Renal cortex interstitium (tissue), 11 donors: ENCODE results near the gene USP4. TPM values are rescaled to one million over a fixed set of nuclear protein-coding genes. Genes with fewer than 3 reads are reported as not detected.
A peak's percentile ranks its signal among the peaks of the same experiment; 100 is the strongest.

ENCODE experiments used
- DNase-seq, 11 donors: peaks; one replicate each; pipeline ENCODE4 v3.0.0-alpha.2; 2013; ENCODE audit warnings: low read depth in 9 of 11, low spot score in 4 of 11; ENCODE audit errors: extremely low read depth in 1 of 11
- polyA plus RNA-seq, 3 donors: library from polyadenylated mRNA; unstranded; fragments of 120-200 nt; gene quantifications; one replicate each; pipeline ENCODE4 v1.2.1, GENCODE V29; 2013; ENCODE audit not compliant: insufficient read length in 3 of 3

Gene USP4
- polyA plus RNA-seq, 3 donors, result 61.2 to 77.5 (median 66.5) TPM

DNA sequence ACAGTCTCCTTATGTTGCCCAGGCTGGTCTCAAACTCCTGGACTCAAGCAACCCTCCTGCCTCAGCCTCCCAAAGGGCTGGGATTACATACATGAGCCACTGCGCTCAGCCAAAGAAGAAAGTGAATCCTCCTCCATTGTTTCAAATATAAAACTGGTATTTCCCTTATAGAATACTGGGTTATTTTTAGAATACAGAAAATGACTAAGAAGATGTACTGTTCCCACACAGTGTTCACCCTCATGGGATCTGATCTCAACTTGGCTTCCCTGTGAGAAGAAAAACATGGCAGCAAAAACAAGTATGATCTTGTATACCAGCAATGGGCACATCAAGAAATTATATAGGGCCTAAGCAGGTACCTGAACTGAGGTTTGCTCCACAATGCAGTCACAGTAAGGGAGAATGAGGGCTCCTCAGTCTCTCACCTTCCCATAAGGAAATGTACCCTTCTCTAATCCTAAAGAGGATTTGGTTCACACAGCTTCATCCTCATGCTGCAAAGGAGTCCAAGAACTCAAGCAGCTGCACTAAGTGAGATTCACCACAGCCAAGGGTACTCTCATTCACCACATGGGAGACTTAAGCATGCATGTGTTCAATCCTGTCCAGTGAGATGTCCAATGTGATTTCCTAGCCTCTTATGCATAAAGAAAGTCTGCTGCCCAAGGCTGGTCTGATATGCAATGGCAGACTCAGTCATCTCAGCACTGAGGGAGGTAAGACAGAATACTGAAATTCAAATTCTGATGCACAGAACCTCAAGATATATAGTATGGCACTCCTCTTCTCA is 25.8 kb downstream of the USP4 start:
- no peak for DNase-seq

DNA sequence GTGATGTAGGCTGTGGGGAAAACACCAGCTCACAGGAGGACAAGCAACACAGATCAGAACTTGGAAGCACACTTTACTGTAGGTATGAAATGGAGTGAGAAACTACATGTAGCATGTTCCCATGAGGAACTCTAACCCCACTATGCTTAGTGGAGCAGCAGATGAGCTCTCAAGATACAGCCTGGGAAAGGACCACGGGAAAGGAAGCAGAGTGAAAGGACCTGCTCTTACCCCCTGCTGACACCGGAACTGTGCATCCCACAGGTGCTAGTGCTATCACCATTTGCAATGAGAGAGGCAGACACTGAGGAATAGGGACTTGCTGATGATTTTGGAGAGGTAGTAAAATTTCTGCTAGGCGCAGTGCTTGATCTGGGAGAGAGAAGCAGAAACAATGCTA is 28.6 kb downstream of the USP4 start:
- no peak for DNase-seq

DNA sequence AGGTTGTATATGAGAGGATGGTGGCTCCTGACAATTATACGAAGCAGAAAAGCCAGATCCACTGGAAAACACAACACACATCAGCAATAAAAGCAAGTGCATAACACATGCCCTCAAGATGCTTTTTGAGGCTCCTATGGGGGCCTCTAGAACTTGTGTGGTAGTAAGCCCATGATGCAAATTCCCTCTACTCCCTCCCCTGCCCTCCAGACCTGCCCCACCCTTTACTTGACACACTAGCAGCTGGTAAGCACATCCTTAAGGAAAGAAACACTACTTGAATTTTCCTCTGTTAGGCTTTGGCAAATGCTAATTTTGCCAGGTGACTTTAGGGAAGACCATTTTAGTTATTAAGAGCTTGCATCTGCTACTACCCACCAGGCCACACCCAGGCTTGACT is 29.2 kb downstream of the USP4 start:
- DNase-seq, result no peak

DNA sequence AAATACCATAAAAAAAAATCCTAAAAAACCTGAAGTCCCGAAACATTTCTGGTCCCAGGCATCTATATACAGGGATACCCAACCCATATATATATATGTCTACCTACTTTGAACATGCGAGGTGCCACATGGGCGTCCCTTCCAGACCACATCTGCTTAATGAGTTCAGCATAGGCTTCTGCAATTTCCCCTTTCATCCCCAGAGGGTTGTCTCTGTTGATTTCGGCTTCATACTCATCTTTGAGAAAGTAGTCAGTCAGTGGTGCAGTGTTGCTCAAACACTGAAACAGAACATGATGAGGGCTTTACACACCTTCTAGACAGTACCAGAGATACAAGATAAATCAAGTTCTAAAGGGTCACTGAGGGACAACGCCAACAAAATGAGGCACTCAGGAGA is 34.2 kb downstream of the USP4 start:
- DNase-seq, result no peak

DNA sequence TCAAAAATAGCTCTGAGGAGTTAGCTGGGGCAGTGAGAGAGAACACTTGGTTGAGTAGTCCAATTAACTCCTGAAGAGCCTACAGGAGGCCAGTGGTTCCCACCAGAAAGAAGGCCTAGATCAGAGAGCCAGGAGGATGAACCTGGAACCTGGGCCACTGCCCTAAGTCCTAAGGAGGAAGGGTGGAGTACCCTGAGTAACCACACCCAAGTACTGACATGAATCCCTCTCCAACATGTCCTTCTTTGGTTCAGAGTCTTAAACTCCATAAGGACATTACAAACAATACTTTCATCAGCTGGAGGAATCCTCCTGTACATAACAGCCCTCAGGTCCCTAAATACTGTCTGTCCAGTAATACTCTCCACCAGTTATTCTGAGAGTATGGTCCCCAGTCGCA is 37.2 kb downstream of the USP4 start:
- no peak for DNase-seq

DNA sequence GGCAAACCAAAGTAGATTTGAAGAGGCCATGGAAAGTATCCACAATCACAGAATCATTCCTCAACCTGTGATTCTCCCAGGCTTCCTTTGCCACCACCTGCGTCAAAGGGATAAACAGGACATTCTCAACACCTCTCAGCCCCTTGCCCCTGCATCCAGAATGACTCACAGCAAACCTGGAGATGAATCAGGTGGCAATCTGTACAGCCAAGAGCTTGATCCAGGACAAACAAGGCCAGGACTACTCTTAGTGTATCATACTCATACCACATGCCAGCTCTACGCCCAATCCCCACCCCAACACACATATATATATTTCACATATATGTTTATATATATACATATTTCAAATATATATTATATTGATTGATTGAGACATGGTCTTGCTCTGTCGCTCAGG is 39.3 kb downstream of the USP4 start:
- no peak for DNase-seq

DNA sequence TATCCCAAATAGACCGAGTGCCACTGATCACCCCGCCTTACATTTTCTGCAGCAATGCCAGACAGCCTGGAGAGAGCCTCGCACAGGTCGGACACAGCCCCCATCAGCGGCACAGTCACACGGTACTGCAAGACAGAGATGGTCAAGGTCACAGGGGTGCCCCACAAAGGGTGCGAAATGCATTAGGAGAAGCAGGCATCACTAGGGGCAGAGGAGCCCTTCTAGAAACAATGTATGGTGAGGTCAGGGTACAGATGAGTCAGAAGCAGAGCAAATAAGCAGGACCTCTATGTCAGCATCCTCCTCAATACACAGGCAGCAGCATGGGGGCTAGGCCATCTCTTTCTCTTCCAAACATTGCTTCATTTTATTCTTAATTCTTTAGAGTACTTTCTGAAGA is 41.3 kb downstream of the USP4 start:
- DNase-seq, result no peak

DNA sequence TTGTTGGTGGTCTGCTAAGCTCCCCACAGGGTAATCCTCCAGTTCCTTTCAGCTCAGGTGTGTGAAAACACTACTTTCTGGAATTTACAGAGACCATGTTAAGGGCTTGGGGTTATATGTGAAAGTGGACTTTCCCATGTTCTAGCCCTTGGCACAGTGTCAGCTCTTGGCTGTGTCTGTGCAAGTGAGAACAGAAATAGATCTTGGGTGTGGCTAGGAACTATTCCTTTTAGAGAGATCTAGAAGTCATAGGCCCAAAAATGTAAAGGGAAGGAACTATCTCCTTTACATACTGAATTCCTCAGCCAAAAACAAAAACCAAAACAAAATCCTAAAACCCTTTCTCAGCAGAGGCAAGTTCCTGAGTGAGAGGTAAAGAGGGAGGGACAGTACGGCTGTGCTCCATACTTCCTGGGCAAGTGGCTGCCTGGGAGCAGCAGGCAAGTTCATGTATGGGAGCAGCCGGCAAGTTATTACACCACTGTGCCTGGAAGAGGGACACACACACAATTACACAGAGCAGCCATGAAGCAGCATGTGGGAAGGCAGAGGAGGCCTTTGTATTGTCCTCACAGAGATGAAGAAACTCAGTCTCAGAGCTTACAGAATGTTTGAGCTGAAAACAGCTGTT is 43.0 kb downstream of the USP4 start:
- DNase-seq, result no peak

DNA sequence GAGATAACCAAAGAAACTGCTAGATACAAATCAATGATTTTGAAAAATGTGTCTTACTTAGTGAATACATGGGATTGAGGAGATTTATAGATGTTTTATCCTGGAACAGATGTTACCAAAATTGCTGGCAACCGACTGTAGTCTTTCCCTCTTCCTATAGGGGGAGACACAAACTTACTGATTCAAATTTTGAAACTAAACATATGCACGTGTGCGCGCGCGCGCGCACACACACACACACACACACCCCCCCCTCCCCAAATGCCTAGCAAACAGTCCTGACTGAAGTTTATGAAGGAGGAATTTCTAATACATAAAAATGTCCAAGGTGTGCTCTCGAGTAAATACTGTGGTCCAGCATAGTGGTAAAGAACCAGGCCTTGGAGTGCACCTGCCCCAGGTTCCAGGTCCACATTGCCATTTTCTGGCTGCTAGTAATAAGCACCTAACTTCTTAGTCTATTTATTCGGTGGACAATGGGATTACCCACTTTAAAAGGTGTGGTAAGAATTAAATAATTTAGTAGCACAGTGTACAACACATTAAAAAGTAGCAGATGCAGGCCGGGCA is 44.3 kb downstream of the USP4 start:
- DNase-seq, result peak in 1 of 11 donors; percentile 14

DNA sequence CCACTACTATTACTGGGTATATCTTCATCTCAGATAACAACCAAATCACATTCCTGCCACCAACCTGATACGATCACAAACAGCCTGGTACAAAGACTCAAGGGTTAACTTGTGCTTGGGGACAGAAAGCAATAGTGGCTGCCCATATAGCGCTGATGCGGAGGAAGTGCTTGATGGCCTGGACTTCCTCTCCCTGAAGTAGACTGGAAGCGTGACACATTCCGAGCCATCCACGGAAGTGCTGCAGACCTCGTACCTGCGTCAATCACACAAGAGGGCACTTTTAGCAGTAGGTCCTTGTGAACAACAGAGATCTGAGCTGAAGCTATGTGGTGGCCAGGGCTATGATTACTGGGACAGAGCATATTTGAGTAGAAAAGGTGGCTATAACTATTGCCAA is 45.5 kb downstream of the USP4 start:
- no peak for DNase-seq

DNA sequence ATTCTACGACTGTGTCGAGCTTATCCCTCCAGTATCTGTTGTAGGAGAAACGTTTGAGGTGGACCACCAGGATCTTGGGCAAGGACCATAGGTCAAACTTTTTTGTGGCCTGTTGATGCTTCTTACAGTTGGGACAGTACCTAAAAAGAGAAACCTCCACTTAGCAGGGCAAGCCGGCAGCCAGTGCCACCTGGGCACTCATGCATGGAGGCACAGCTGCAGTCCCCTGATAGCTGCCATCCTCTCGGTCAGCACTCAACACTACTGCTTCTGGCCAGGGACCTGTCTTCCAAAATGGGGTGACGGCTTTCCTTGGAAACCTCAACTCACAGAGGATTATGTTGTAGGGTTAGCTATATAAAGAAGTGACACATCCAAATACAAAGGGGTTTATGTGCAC is 55.9 kb downstream of the USP4 start:
- DNase-seq, result no peak

DNA sequence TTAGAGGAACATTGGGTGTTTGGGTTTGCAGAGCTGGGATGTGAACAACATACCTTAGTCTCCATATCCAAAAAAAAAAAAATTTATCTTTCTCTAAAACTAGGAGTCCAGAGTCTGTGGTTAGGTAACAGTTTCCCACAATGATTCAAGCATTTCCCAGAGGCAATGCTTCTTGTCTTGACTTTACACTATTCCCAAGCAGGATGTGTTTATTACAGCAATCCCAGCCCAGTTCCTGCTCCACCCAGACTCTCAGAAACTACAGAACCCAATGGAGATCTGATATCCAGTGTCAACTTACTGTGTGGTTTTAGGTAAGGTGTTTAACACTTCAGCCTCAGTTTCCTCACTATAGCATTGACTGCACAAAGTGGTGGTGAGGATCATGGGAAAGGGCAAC is 60.5 kb downstream of the USP4 start:
- DNase-seq, result no peak

DNA sequence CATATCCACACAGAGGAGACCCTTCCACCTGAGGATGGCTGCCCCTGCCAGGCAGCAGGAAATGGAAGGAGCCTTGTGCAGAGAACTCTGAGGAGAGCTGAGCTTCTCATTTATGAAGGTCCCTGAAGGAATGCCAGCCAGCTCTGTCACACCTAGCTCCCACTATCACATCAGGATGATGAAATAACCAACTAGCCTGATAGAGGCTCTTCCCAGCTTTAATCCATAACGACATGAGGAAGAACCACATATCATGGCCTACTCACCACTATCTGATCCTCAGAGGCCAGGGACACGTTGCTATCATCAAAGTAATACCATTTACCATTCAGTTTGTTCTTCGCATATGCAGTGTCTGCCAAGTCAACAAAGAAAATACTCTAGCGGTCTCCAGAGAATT is 61.3 kb downstream of the USP4 start:
- no peak for DNase-seq

DNA sequence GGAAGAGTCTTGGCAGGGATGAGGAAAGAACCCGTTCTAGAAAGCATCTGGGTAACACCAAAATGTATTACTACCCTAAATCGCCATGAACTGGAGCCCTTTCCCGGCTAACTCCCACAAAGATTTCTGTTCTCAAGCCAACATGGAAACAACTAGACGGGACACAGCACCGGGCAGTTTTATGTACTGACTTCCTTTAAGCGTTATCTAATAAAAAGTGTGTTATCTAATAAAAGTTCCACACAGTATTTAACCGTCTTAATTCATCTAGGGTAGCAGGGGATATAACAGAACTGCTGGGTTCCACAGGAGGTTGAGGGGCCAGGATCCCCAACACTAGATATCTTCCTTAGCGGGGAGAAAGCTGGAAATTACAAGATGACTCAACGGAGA is 62.5 kb downstream of the USP4 start:
- peak in 3 of 11 donors; percentile 29 to 39 (median 37) for DNase-seq

DNA sequence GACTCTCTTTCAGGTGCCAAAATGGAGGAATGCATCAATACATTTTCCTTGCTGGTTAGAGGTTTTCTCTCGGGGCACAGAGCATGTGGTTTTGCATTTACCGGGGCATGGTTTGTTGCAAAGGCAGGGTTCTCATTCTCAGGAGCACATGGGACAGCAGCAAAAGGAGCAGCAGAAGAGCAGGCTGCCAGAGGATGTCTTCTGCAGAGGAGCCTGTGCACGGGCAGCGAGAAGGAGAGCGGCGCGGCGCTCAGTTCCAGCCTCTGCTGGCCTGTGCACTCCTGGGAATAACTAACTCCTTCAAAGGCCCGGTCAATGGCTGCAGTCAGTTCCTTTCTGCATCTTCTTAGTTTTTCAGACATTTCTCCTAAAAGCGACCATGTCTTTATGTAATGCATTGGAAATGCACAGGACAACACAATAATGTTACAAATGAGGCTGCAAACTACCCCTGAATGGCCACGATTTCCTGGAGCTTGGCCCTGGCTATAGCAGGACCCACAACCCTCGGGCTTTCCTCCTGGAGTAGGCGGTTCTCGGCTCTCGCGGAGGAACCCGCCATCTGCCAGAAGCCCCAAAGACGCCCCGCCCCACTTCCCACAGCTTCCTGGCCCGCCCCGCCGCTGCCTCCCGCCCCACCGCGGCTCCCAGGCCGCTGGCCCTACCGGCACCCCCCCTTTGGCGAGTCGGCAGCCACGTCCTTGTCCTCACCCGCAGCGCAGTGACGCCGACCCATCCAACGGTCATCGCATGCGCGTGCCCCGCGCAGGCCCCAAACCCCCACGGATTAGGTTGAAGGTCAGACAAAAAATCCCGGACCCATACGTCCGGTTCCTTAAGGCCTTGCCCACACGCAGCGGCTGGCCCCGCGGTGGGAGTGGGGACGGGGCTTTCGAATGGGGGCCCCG is 63.1 kb downstream of the USP4 start, which contains the start of gene C3orf62:
Gene C3orf62 (minus strand): TSS at position 758 of the 908 bp plus-strand sequence. CDS start 360 bp downstream, at position 398.
- peak; percentile 59 to 81 (median 76) for DNase-seq

DNA sequence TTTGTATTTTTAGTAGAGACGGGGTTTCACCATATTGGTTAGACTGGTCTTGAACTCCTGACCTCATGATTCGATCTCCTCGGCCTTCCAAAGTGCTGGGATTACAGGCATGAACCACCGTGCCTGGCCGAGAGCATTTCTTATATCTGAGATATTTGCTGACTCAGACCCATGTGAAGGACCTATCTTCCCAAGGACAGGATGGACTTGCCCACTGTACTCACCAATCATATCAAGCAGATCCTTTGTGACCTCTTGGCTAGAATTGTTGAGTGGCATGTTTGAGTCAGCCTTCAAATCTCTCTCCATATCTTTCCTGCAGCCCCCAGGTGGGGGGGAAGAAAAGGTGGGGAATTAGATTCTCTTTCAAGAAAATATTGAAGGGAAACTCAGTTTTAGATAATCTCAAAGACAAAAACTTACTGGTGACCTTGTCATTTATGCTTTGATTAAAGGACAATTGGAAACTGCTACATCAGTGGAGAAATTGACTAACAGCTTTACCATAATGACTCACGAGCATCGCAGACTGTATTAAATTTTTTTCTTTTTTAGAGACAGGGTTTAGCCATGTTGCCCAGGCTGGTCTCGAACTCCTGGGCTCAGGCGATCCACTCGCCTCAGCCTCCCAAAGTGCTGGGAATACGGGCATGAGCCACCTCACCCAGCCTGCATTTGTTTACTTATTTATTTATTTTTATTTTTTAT is 65.9 kb downstream of the USP4 start:
- no peak for DNase-seq

DNA sequence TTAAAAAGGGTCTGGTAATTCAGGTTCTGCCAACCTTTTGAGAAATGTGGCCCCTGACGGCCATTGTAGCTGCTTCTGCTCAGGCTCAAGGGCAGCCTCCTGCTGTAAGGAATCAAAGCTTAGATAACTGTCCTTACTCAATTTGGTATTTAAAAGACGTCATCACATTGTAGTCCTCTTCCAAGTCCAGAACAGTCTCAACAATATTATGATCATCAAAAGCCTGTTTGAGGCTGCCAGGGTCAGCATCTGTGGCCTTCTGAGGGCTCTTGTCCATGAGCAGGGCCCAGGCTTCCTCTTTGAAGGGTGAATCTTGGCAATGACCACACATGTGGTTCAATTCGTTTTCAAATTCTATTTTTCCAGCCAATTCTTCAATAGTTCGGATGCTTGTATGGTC is 68.8 kb downstream of the USP4 start:
- DNase-seq, result no peak

DNA sequence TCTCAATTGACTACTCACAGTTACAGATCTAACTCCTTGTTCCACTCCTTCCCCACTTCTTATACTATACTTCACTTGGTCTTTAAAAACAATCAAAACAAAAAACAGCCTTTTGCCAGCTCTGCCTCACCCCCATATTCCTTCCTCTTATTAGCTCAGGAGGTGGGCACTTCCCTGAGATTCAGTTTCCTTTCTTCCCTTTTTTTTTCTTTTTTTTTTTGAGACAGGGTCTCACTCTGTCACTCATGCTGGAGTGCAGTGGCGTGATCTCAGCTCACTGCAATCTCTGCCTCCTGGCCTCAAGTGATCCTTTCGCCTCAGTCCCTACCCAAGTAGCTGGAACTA is 69.7 kb downstream of the USP4 start:
- no peak for DNase-seq
